Liver (tissue), 9 donors: Measurements from ENCODE around the gene KCNMA1. TPM values are rescaled to one million over a fixed set of nuclear protein-coding genes. Genes with fewer than 3 reads are reported as not detected.

ENCODE experiments used
- DNase-seq: peaks from one replicate; pipeline ENCODE4 v3.0.0-alpha.2; 2017; ENCODE audit warnings: low spot score
- H3K27ac ChIP-seq, 2 donors: one replicate each; pipeline ENCODE4 v1.7.0; 2013; ENCODE audit warnings: inconsistent platforms in 2 of 2, low read length in 2 of 2, control low read depth in 1 of 2, low read depth in 1 of 2, mild to moderate bottlenecking in 1 of 2
- H3K27me3 ChIP-seq, 4 donors: one replicate each; pipeline versions ENCODE4 v1.6.1 to v1.7.0; 2013; ENCODE audit warnings: low read length in 3 of 4, inconsistent platforms in 1 of 4, mild to moderate bottlenecking in 1 of 4, moderate library complexity in 1 of 4; ENCODE audit not compliant: control insufficient read depth in 4 of 4, insufficient read depth in 4 of 4
- H3K36me3 ChIP-seq, 4 donors: one replicate each; pipeline versions ENCODE4 v1.6.1 to v1.7.0; 2013; ENCODE audit warnings: low read length in 3 of 4, mild to moderate bottlenecking in 3 of 4, low read depth in 1 of 4, moderate library complexity in 1 of 4; ENCODE audit not compliant: control insufficient read depth in 4 of 4, insufficient read depth in 3 of 4
- H3K4me1 ChIP-seq, 4 donors: one replicate each; pipeline versions ENCODE4 v1.6.1 to v1.7.0; 2013; ENCODE audit warnings: low read length in 3 of 4, mild to moderate bottlenecking in 3 of 4, moderate library complexity in 1 of 4; ENCODE audit not compliant: control insufficient read depth in 4 of 4, insufficient read depth in 4 of 4
- H3K4me3 ChIP-seq, 3 donors: one replicate each; pipeline versions ENCODE4 v1.6.1 to v1.7.0; 2013; ENCODE audit warnings: low read length in 3 of 3, control low read depth in 1 of 3, low read depth in 1 of 3, mild to moderate bottlenecking in 1 of 3
- H3K9ac ChIP-seq, 2 donors: one replicate each; pipeline ENCODE4 v1.7.0; 2013; ENCODE audit warnings: low read length in 2 of 2, mild to moderate bottlenecking in 2 of 2, moderate library complexity in 2 of 2, control low read depth in 1 of 2, low read depth in 1 of 2
- H3K9me3 ChIP-seq, 4 donors: one replicate each; pipeline versions ENCODE4 v1.6.1 to v1.7.0; 2013; ENCODE audit warnings: low read length in 3 of 4; ENCODE audit not compliant: control insufficient read depth in 4 of 4
- FOXA2 ChIP-seq: IDR thresholded peaks from 2 replicates; pipeline ENCODE4 v1.6.1; 2016; ENCODE audit warnings: antibody characterized with exemption
- GABPA ChIP-seq, 2 donors: IDR thresholded peaks in 1 of 2; conservative IDR thresholded peaks in 1 of 2; 2 replicates each; pipeline ENCODE4 v1.6.1; 2016; ENCODE audit warnings: antibody characterized with exemption in 2 of 2, mild to moderate bottlenecking in 1 of 2, moderate library complexity in 1 of 2
- HNF4A ChIP-seq, 2 donors: conservative IDR thresholded peaks; 2 replicates each; pipeline ENCODE4 v1.6.1; 2016; ENCODE audit warnings: antibody characterized with exemption in 2 of 2, mild to moderate bottlenecking in 2 of 2
- HNF4G ChIP-seq: IDR thresholded peaks from 2 replicates; pipeline ENCODE4 v1.6.1; 2016; ENCODE audit warnings: antibody characterized with exemption
- JUND ChIP-seq, 2 donors: IDR thresholded peaks; 2 replicates each; pipeline ENCODE4 v1.6.1; 2016; ENCODE audit warnings: antibody characterized with exemption in 2 of 2
- MAX ChIP-seq: IDR thresholded peaks from 2 replicates; pipeline ENCODE4 v1.6.1; 2016; ENCODE audit warnings: antibody characterized with exemption
- NR2F2 ChIP-seq: IDR thresholded peaks from 2 replicates; pipeline ENCODE4 v1.6.1; 2016; ENCODE audit warnings: antibody characterized with exemption
- RAD21 ChIP-seq, 2 donors: IDR thresholded peaks; 2 replicates each; pipeline ENCODE4 v1.6.1; 2016; ENCODE audit warnings: antibody characterized with exemption in 2 of 2, mild to moderate bottlenecking in 2 of 2
- RXRA ChIP-seq, 2 donors: IDR thresholded peaks; 2 replicates each; pipeline ENCODE4 v1.6.1; 2017 to 2018; ENCODE audit warnings: antibody characterized with exemption in 2 of 2, mild to moderate bottlenecking in 1 of 2
- TAF1 ChIP-seq: conservative IDR thresholded peaks from 2 replicates; pipeline ENCODE4 v1.6.1; 2016; ENCODE audit warnings: antibody characterized with exemption, mild to moderate bottlenecking
- YY1 ChIP-seq: IDR thresholded peaks from 2 replicates; pipeline ENCODE4 v1.6.1; 2016; ENCODE audit warnings: antibody characterized with exemption, mild to moderate bottlenecking
- WGBS: extraction: QIAGEN DNeasy Blood & Tissue Kit; methylation state at CpG from one replicate; pipeline ENCODE4 v1.1.7; 2013; 5-methylcytosine and 5-hydroxymethylcytosine counted together
- polyA plus RNA-seq, 2 donors: library from polyadenylated mRNA; stranded (reverse) in 1 of 2; unstranded in 1 of 2; fragments of 200-250 nt in 1 of 2; fragments of >200 nt in 1 of 2; fragmentation: Nextera tagmentation in 1 of 2; extraction: Ambion mirVana in 1 of 2; gene quantifications; one replicate each; pipeline versions ENCODE4 v1.2.1 to v1.2.3, GENCODE V29; 2013 to 2015
- total RNA-seq, 2 donors: library from RNA; depleted of rRNA; stranded (reverse); fragments of >200 nt; gene quantifications; one replicate each; pipeline ENCODE4 v1.2.3, GENCODE V29; 2014
- TF ChIP-seq, protein P1 (sequence below): fragments of 150-350 bp; IDR thresholded peaks from 2 replicates; pipeline ENCODE4 v1.5.1; 2017; ENCODE audit warnings: improper control_type of control experiment, low read depth, low read length; ENCODE audit not compliant: missing input control
- TF ChIP-seq, protein P2 (sequence below): IDR thresholded peaks from 2 replicates; pipeline ENCODE4 v1.6.1; 2016; ENCODE audit warnings: antibody characterized with exemption, mild to moderate bottlenecking
- donor health status: healthy.
- donor health status: healthy.
- donor health status: healthy.
- donor health status: healthy.
- donor health status: healthy.

Gene KCNMA1
- total and polyA plus RNA-seq, 4 donors = 2.5 to 9.7 (median 4.7) TPM

GRCh38 chr10:77034795-77035194 lies 602.8 kb downstream of the KCNMA1 start:
- 95% methylated on average over 4 of the region's 4 CpGs for WGBS
- no peaks in the 10 kb centered on the region for H3K36me3 ChIP-seq
- no peak for DNase-seq
- TF ChIP-seq MAX = no peak
- TF ChIP-seq, protein P1, sequence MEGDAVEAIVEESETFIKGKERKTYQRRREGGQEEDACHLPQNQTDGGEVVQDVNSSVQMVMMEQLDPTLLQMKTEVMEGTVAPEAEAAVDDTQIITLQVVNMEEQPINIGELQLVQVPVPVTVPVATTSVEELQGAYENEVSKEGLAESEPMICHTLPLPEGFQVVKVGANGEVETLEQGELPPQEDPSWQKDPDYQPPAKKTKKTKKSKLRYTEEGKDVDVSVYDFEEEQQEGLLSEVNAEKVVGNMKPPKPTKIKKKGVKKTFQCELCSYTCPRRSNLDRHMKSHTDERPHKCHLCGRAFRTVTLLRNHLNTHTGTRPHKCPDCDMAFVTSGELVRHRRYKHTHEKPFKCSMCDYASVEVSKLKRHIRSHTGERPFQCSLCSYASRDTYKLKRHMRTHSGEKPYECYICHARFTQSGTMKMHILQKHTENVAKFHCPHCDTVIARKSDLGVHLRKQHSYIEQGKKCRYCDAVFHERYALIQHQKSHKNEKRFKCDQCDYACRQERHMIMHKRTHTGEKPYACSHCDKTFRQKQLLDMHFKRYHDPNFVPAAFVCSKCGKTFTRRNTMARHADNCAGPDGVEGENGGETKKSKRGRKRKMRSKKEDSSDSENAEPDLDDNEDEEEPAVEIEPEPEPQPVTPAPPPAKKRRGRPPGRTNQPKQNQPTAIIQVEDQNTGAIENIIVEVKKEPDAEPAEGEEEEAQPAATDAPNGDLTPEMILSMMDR = no peak
- no peak for TF ChIP-seq NR2F2
- no peak for TF ChIP-seq RAD21 (IDR thresholded peaks at IDR 0.05)
- no peak for TF ChIP-seq GABPA (IDR thresholded peaks at IDR 0.05 in 1 of 2, conservative IDR thresholded peaks at IDR 0.05 in 1 of 2)
- H3K9me3 ChIP-seq = no peaks in the 10 kb centered on the region
- H3K9ac ChIP-seq = no peak overlapping the region
- H3K27me3 ChIP-seq = no peaks in the 10 kb centered on the region
- H3K27ac ChIP-seq = no peak overlapping the region
- peaks cover 8 to 32% (median 23%) of the 10 kb centered on the region in 4 donors for H3K4me1 ChIP-seq
- no peak overlapping the region for H3K4me3 ChIP-seq

DNA sequence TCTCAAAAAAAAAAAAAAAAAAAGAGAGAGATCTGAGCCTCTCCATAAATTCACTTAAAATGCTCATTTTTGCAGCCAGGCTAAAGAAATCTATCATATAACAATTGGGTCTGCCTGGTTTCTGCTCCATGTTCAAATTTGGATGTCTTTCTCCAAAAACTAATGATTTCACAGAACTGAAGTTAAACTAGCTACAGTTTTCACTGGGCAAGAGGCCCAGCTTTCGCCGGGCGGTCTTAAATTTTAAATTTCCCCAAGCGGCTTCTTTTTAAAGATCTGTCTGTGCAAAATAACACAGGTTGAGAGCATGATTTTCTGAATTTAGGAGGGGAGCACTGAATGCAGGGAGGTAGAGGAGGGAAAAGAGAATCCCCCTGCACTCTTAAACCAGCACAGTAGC lies 603.4 kb downstream of the KCNMA1 start:
- H3K27ac ChIP-seq = no peak overlapping the region
- H3K9me3 ChIP-seq = no peaks in the 10 kb centered on the region
- TF ChIP-seq JUND (IDR thresholded peaks at IDR 0.05) = no peak
- no peak for TF ChIP-seq HNF4A (conservative IDR thresholded peaks at IDR 0.05)
- TF ChIP-seq MAX = no peak
- no peak for TF ChIP-seq RXRA (IDR thresholded peaks at IDR 0.05)
- no peak for TF ChIP-seq HNF4G
- TF ChIP-seq FOXA2 = no peak
- no peak for TF ChIP-seq GABPA (IDR thresholded peaks at IDR 0.05 in 1 of 2, conservative IDR thresholded peaks at IDR 0.05 in 1 of 2)
- no peak for TF ChIP-seq NR2F2
- TF ChIP-seq, protein P2, sequence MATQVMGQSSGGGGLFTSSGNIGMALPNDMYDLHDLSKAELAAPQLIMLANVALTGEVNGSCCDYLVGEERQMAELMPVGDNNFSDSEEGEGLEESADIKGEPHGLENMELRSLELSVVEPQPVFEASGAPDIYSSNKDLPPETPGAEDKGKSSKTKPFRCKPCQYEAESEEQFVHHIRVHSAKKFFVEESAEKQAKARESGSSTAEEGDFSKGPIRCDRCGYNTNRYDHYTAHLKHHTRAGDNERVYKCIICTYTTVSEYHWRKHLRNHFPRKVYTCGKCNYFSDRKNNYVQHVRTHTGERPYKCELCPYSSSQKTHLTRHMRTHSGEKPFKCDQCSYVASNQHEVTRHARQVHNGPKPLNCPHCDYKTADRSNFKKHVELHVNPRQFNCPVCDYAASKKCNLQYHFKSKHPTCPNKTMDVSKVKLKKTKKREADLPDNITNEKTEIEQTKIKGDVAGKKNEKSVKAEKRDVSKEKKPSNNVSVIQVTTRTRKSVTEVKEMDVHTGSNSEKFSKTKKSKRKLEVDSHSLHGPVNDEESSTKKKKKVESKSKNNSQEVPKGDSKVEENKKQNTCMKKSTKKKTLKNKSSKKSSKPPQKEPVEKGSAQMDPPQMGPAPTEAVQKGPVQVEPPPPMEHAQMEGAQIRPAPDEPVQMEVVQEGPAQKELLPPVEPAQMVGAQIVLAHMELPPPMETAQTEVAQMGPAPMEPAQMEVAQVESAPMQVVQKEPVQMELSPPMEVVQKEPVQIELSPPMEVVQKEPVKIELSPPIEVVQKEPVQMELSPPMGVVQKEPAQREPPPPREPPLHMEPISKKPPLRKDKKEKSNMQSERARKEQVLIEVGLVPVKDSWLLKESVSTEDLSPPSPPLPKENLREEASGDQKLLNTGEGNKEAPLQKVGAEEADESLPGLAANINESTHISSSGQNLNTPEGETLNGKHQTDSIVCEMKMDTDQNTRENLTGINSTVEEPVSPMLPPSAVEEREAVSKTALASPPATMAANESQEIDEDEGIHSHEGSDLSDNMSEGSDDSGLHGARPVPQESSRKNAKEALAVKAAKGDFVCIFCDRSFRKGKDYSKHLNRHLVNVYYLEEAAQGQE = no peak
- TF ChIP-seq RAD21 (IDR thresholded peaks at IDR 0.05) = no peak
- H3K4me3 ChIP-seq = no peak overlapping the region
- H3K36me3 ChIP-seq = no peaks in the 10 kb centered on the region
- H3K27me3 ChIP-seq = no peaks in the 10 kb centered on the region
- H3K9ac ChIP-seq = no peak overlapping the region
- 95% methylated on average over 4 of the region's 4 CpGs for WGBS
- no peak for DNase-seq
- H3K4me1 ChIP-seq = peaks cover 10 to 35% (median 25%) of the 10 kb centered on the region in 4 donors

DNA sequence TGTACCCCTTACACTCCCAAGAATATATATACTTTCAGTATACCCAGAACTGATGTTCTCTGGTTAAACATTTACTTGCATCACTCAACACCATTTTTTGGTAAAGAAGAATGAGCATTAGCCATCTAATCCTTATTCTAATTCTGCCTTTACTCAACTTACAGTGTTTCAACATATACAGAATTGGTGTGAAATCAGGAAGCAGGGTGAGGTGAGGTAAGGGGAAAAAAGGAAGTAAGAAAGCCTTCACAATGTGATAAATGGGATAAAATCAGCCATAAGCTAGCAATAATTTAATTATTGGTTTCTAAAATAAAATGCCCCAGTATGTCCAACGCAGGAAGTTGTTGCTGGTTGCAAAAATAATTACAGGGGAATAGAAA lies 605.4 kb downstream of the KCNMA1 start:
- no peaks in the 10 kb centered on the region for H3K9me3 ChIP-seq
- no peaks in the 10 kb centered on the region for H3K27me3 ChIP-seq
- DNase-seq = no peak
- WGBS = 72% methylated on average over 1 of the region's 1 CpG
- H3K9ac ChIP-seq = no peak overlapping the region
- no peaks in the 10 kb centered on the region for H3K36me3 ChIP-seq
- no peak overlapping the region for H3K4me3 ChIP-seq
- H3K4me1 ChIP-seq = peaks cover 10 to 32% (median 25%) of the 10 kb centered on the region in 4 donors
- H3K27ac ChIP-seq = peak overlapping the region in 1 of 2 donors; percentile 23
- no peak for TF ChIP-seq YY1
- no peak for TF ChIP-seq GABPA (IDR thresholded peaks at IDR 0.05 in 1 of 2, conservative IDR thresholded peaks at IDR 0.05 in 1 of 2)
- TF ChIP-seq TAF1 = no peak
- TF ChIP-seq, protein P2 = no peak
- TF ChIP-seq, protein P1 = no peak
